IMR-90 (cell line): ENCODE data around the gene C6orf89. TPM values are rescaled to one million over a fixed set of nuclear protein-coding genes. Genes with fewer than 3 reads are reported as not detected.
A peak's percentile ranks its signal among the peaks of the same experiment; 100 is the strongest.

ENCODE experiments used
- ATAC-seq: fragments of 200-7000 bp; cut with Tn5 transposase; 2 replicates; pipeline ENCODE4 v1.9.1; 2020; ENCODE audit warnings: low read depth, mild to moderate bottlenecking, moderate library complexity
- BruUV-seq: library from RNA; stranded (reverse); fragments of 400-500 nt; replicated peaks from 2 replicates; lab custom pipeline; 2021; lab: Mats Ljungman, UMichigan
- CTCF ChIA-PET: fragments of 300-600 bp; formaldehyde crosslinking; extraction: SDS; loops from one replicate; lab custom pipeline; 2021; ENCODE audit warnings: antibody characterized with exemption; lab: Yijun Ruan, JAX
- POLR2A ChIA-PET: fragments of 300-600 bp; sonication (Branson Sonifier 250); formaldehyde crosslinking; loops from one replicate; lab custom pipeline; 2022; ENCODE audit warnings: antibody characterized with exemption; ENCODE audit not compliant: unreplicated experiment; lab: Charles Lee
- DNase-seq: peaks from one replicate; pipeline ENCODE4 v3.0.0; 2013
- H2AFZ ChIP-seq: replicated peaks from 2 replicates; pipeline ENCODE3; 2013; ENCODE audit warnings: low read length, mild to moderate bottlenecking; ENCODE audit not compliant: poor library complexity
- H2AK5ac ChIP-seq: 2 replicates; pipeline ENCODE4 v1.6.1; 2013; ENCODE audit warnings: low read depth, low read length, inconsistent platforms
- H2AK9ac ChIP-seq: replicated peaks from 2 replicates; pipeline ENCODE3; 2013; ENCODE audit warnings: mild to moderate bottlenecking, low read depth, low read length, moderate library complexity; ENCODE audit not compliant: poor library complexity
- H2BK120ac ChIP-seq: 2 replicates; pipeline ENCODE4 v1.6.1; 2013; ENCODE audit warnings: low read depth, low read length, inconsistent platforms
- H2BK15ac ChIP-seq: 3 replicates; pipeline ENCODE4 v1.6.1; 2013; ENCODE audit warnings: low read depth, low read length, inconsistent platforms
- H2BK20ac ChIP-seq: 2 replicates; pipeline ENCODE4 v1.6.1; 2013; ENCODE audit warnings: low read depth, mild to moderate bottlenecking, inconsistent platforms, low read length, moderate library complexity
- H2BK5ac ChIP-seq: 2 replicates; pipeline ENCODE4 v1.6.1; 2013; ENCODE audit warnings: mild to moderate bottlenecking, low read depth, low read length, inconsistent platforms; ENCODE audit not compliant: poor library complexity, severe bottlenecking
- H3K14ac ChIP-seq: replicated peaks from 2 replicates; pipeline ENCODE4 v1.6.1; 2013; ENCODE audit warnings: low read depth, low read length, inconsistent platforms
- H3K18ac ChIP-seq: 2 replicates; pipeline ENCODE4 v1.6.1; 2013; ENCODE audit warnings: low read depth, low read length, control low read depth
- H3K23ac ChIP-seq: 2 replicates; pipeline ENCODE4 v1.6.1; 2013; ENCODE audit warnings: low read depth, low read length, inconsistent platforms
- H3K27ac ChIP-seq: 2 replicates; pipeline ENCODE4 v1.5.1; 2013; ENCODE audit warnings: mild to moderate bottlenecking, control low read depth, low read length; ENCODE audit not compliant: insufficient read depth
- H3K27me3 ChIP-seq: 2 replicates; pipeline ENCODE4 v1.6.1; 2013; ENCODE audit warnings: low read length; ENCODE audit not compliant: control insufficient read depth, insufficient read depth
- H3K36me3 ChIP-seq: 2 replicates; pipeline ENCODE4 v1.6.1; 2013; ENCODE audit warnings: low read length, mixed read lengths; ENCODE audit not compliant: control insufficient read depth, insufficient read depth
- H3K4ac ChIP-seq: 2 replicates; pipeline ENCODE4 v1.6.1; 2013; ENCODE audit warnings: low read depth, low read length, inconsistent platforms
- H3K4me1 ChIP-seq: 2 replicates; pipeline ENCODE4 v1.6.1; 2013; ENCODE audit warnings: low read length, mixed read lengths; ENCODE audit not compliant: control insufficient read depth, insufficient read depth
- H3K4me2 ChIP-seq: 2 replicates; pipeline ENCODE4 v1.6.1; 2013; ENCODE audit warnings: low read depth, mild to moderate bottlenecking, control low read depth, low read length, moderate library complexity
- H3K4me3 ChIP-seq: 2 replicates; pipeline ENCODE4 v1.5.1; 2013; ENCODE audit warnings: low read depth, mild to moderate bottlenecking, control low read depth, low read length, moderate library complexity; ENCODE audit not compliant: insufficient read depth
- H3K56ac ChIP-seq: 2 replicates; pipeline ENCODE4 v1.6.1; 2013; ENCODE audit warnings: low read length, inconsistent platforms; ENCODE audit not compliant: insufficient read depth; ENCODE audit errors: extremely low read depth
- H3K79me1 ChIP-seq, 2 experiments: 2 replicates each; pipeline ENCODE4 v1.6.1; 2013; ENCODE audit warnings: low read length in 2 of 2, inconsistent platforms in 1 of 2, low read depth in 1 of 2
- H3K9ac ChIP-seq: 2 replicates; pipeline ENCODE4 v1.6.1; 2013; ENCODE audit warnings: low read depth, low read length, control low read depth
- H3K9me1 ChIP-seq: 2 replicates; pipeline ENCODE4 v1.6.1; 2013; ENCODE audit warnings: low read length, inconsistent platforms; ENCODE audit not compliant: insufficient read depth
- H3K9me3 ChIP-seq: 2 replicates; pipeline ENCODE4 v1.6.1; 2013; ENCODE audit warnings: low read length; ENCODE audit not compliant: control insufficient read depth, insufficient read depth
- H4K20me1 ChIP-seq: 2 replicates; pipeline ENCODE4 v1.6.1; 2013; ENCODE audit warnings: low read length, inconsistent platforms; ENCODE audit not compliant: insufficient read depth
- H4K5ac ChIP-seq: 2 replicates; pipeline ENCODE4 v1.6.1; 2013; ENCODE audit warnings: mild to moderate bottlenecking, low read depth, low read length, control low read depth
- H4K8ac ChIP-seq, 2 experiments: 2 replicates each; pipeline ENCODE4 v1.6.1; 2013; ENCODE audit warnings: low read depth in 2 of 2, low read length in 2 of 2, control low read depth in 1 of 2, inconsistent platforms in 1 of 2
- H4K91ac ChIP-seq: 2 replicates; pipeline ENCODE4 v1.6.1; 2013; ENCODE audit warnings: low read depth, low read length, inconsistent platforms; ENCODE audit not compliant: insufficient read depth
- CHD1 ChIP-seq: IDR thresholded peaks from 2 replicates; pipeline ENCODE4 v1.6.1; 2012; ENCODE audit warnings: low read depth, low read length, improper control_type of control experiment
- SMC3 ChIP-seq: fragments of 150-350 bp; IDR thresholded peaks from 2 replicates; pipeline ENCODE4 v1.6.1; 2016; ENCODE audit warnings: low read depth, mild to moderate bottlenecking, antibody characterized with exemption, low read length, moderate library complexity
- WGBS, 2 experiments: methylation state at CpG; one replicate each; pipeline versions ENCODE4 v1.1.5 to v1.1.7; 2013; ENCODE audit warnings: missing lambda C conversion rate in 2 of 2; ENCODE audit not compliant: insufficient read length in 1 of 2; ENCODE audit errors: extremely low coverage in 2 of 2; 5-methylcytosine and 5-hydroxymethylcytosine counted together
- dilution Hi-C: fragments of 300-500 bp; cut with HindIII; formaldehyde crosslinking; loops from one replicate; pipeline ENCODE4 v1.14.3; 2018; ENCODE audit warnings: low sequenced_read_pairs; ENCODE audit not compliant: unreplicated experiment
- in situ Hi-C: fragments of 300-500 bp; cut with MboI; formaldehyde crosslinking; loops from 3 replicates; pipeline ENCODE4 v1.14.3; 2019; ENCODE audit warnings: low sequenced_read_pairs, inconsistent platforms, mixed read lengths
- intact Hi-C: fragments of 100-400 bp; cut with micrococcal nuclease; formaldehyde crosslinking; loops from 2 replicates; pipeline ENCODE4 v1.10.0; 2022
- polyA plus RNA-seq, 3 experiments: library from polyadenylated mRNA; depleted of rRNA; stranded (reverse); fragments of >200 nt; gene quantifications; 2 replicates each; pipeline ENCODE4 v1.2.3, GENCODE V29; 2012; ENCODE audit warnings: low replicate concordance in 1 of 3
- total RNA-seq: library from RNA; depleted of rRNA; stranded (reverse); fragments of >200 nt; gene quantifications from 2 replicates; pipeline ENCODE4 v1.2.3, GENCODE V29; 2012

Gene C6orf89
- total and polyA plus RNA-seq, 2 of the 4 experiments (the other 2 are of a cell fraction), result 30.8 to 52.3 TPM

DNA sequence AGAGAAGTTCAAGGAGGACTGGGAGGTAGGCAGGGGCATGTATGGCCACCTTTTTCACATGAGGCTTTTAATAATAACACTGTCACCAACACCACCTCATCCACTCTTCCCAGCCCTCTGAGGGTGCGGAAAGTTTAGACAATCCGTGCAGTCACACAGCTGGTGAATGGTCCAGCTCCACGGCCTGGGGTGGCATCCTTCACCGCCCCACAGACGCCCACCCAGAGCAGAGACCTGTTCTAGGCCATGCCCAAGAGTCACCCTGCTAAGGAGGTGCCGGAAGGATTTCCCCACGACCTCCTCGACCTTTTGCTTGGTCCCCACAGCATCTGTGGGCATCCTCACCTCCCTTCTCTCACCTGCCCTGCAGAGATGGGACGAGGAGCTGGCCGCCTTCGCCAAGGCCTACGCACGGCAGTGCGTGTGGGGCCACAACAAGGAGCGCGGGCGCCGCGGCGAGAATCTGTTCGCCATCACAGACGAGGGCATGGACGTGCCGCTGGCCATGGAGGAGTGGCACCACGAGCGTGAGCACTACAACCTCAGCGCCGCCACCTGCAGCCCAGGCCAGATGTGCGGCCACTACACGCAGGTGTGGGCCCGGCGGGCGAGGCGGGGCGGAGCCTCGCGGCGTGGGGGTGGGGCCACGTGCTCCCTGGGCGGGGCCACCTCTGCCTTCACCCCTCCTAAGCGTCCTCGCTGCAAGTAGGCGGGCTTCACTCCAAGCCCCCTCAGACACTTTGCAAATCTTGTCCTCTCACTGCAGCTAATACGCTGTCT, 73.2 kb downstream of the C6orf89 start:
- Histone ChIP-seq H3K79me1 (no peaks in the 10 kb centered on the region), H3K4me3 (no peak overlapping the region), H3K27ac (no peak overlapping the region), H3K9me3 (no peaks in the 10 kb centered on the region), H4K91ac (no peak overlapping the region), H3K9me1 (no peaks in the 10 kb centered on the region; the same call in 1 of the 2 replicates), H2AK9ac (no peak overlapping the region), H2AFZ (no peak overlapping the region), H3K27me3 (peaks cover 3% of the 10 kb centered on the region; the same call in 1 of the 2 replicates), H4K8ac (no peak overlapping the region), H3K4ac (no peak overlapping the region), H4K20me1 (no peaks in the 10 kb centered on the region), H2AK5ac (peak overlapping the region; percentile 33; the same call in 1 of the 2 replicates), H3K18ac (no peak overlapping the region), H3K14ac (0 out of 2 replicates have a peak overlapping the region, but pooled peaks have one; percentile 6), H2BK5ac (no peak overlapping the region), H3K4me2 (no peak overlapping the region), H3K56ac (no peak overlapping the region), H2BK20ac (no peak overlapping the region), H3K23ac (no peak overlapping the region), H3K36me3 (no peaks in the 10 kb centered on the region), H3K4me1 (peaks cover 4% of the 10 kb centered on the region), H2BK15ac (no peak overlapping the region), H3K9ac (no peak overlapping the region), H4K5ac (no peak overlapping the region), H2BK120ac (no peak overlapping the region)
- intact Hi-C loops (no loop called here), in situ Hi-C loops (no loop called here), dilution Hi-C loops (no loop called here)
- DNase-seq (no peak), ATAC-seq (no peak)
- ChIA-PET CTCF (no interaction called here), POLR2A (no interaction called here)
- no TSS peak for BruUV-seq
- TF ChIP-seq SMC3, result no peak
- no peak for TF ChIP-seq CHD1
- 86% methylated on average over 23 of the region's 44 CpGs; no CpG with 5 or more reads in 1 of the 2 experiments for WGBS, 2 experiments
